Colonic mucosa (tissue), 4 donors: Measurements from ENCODE around the gene PIGS. TPM values are rescaled to one million over a fixed set of nuclear protein-coding genes. Genes with fewer than 3 reads are reported as not detected.

Experiments used
- DNase-seq: peaks from one replicate; pipeline ENCODE4 v3.0.0-alpha.2; 2020
- H3K27ac ChIP-seq: fragments of 200-600 bp; one replicate; pipeline ENCODE4 v1.8.0; 2021
- H3K27me3 ChIP-seq: fragments of 200-600 bp; one replicate; pipeline ENCODE4 v1.8.0; 2021
- H3K36me3 ChIP-seq: fragments of 200-600 bp; one replicate; pipeline ENCODE4 v1.8.0; 2021
- H3K4me1 ChIP-seq: fragments of 200-600 bp; one replicate; pipeline ENCODE4 v1.8.0; 2021; ENCODE audit warnings: mild to moderate bottlenecking
- H3K4me3 ChIP-seq: fragments of 200-600 bp; one replicate; pipeline ENCODE4 v1.8.0; 2021
- H3K9ac ChIP-seq, 2 donors: one replicate each; pipeline ENCODE4 v1.7.0; 2013; ENCODE audit warnings: control low read depth in 2 of 2, low read depth in 2 of 2, low read length in 2 of 2
- H3K9me3 ChIP-seq: fragments of 200-600 bp; one replicate; pipeline ENCODE4 v1.8.0; 2021
- CTCF ChIP-seq: fragments of 200-600 bp; IDR thresholded peaks from one replicate; pipeline ENCODE4 v1.8.0; 2022; ENCODE audit warnings: antibody characterized with exemption, mild to moderate bottlenecking
- intact Hi-C: fragments of 100-400 bp; cut with DNase I; formaldehyde crosslinking; loops from one replicate; pipeline ENCODE4 v1.14.1; 2022
- total RNA-seq, 2 donors: library from RNA; stranded (reverse); fragmentation: NEBNext Ultra II Directional in 1 of 2; extraction: Animal tissue kit (Norgen Biotek cat#: 25700) in 1 of 2; gene quantifications; one replicate each; pipeline ENCODE4 v1.2.1, GENCODE V29; 2021
- donor health status: healthy.
- donor health status: DM: no; HTN: no; CAD: no.
- donor health status: DM: no; HTN: no; CAD: no.

The PIGS gene
- total RNA-seq, 2 donors from 2014 or later = 71.9 to 82.7 TPM

- Histone ChIP-seq H3K9ac (no peak overlapping the region), H3K4me3 (no peak overlapping the region), H3K9me3 (no peaks in the 10 kb centered on the region), H3K36me3 (no peaks in the 10 kb centered on the region), H3K27me3 (no peaks in the 10 kb centered on the region), H3K27ac (no peak overlapping the region), H3K4me1 (no peaks in the 10 kb centered on the region)
- intact Hi-C loops = no loop called here
- no peak for DNase-seq
- no peak for TF ChIP-seq CTCF
Observed at GRCh38 chr17:28503420-28503819, 67.9 kb downstream of the PIGS start.

Other genes with a start within 250 kb of the PIGS start
- gene IFT20, start 236.1 kb downstream of the PIGS start, total RNA-seq = 10 to 100 TPM; 30.9 to 31.5 TPM
- 10 to 100 TPM; 29.6 to 39.8 TPM for gene TNFAIP1, start 235.8 kb downstream of the PIGS start, total RNA-seq
- 100 to 1,000 TPM in 1 of 2 donors, 10 to 100 TPM in 1; 80.3 to 132 TPM for gene POLDIP2, start 214.0 kb downstream of the PIGS start, total RNA-seq
- gene SEBOX, start 206.3 kb downstream of the PIGS start, total RNA-seq = not detected
- 1 to 10 TPM in 1 of 2 donors, not detected in 1; 1.8 TPM for gene VTN, start 201.2 kb downstream of the PIGS start, total RNA-seq
- 10 to 100 TPM in 1 of 2 donors, 1 to 10 TPM in 1; 7.7 to 10.8 TPM for gene SARM1, start 199.8 kb downstream of the PIGS start, total RNA-seq
- 1 to 10 TPM; 4.3 to 5.4 TPM for gene SLC46A1, start 165.3 kb downstream of the PIGS start, total RNA-seq
- 10 to 100 TPM; 24.7 to 40.5 TPM for gene SLC13A2, start 97.9 kb downstream of the PIGS start, total RNA-seq
- under 1 TPM in 1 of 2 donors, not detected in 1; 0.32 TPM for gene FOXN1, start 65.2 kb downstream of the PIGS start, total RNA-seq
- gene UNC119, start 18.9 kb downstream of the PIGS start, total RNA-seq = 10 to 100 TPM; 31.4 to 39.8 TPM
- gene ALDOC, start 5.4 kb upstream of the PIGS start, total RNA-seq = 100 to 1,000 TPM in 1 of 2 donors, 10 to 100 TPM in 1; 14.4 to 111 TPM
- gene SPAG5, start 27.5 kb upstream of the PIGS start, total RNA-seq = 10 to 100 TPM; 25.6 to 81.8 TPM
- gene RSKR, start 42.7 kb upstream of the PIGS start, total RNA-seq = 10 to 100 TPM in 1 of 2 donors, 1 to 10 TPM in 1; 3.2 to 16.2 TPM
- 100 to 1,000 TPM; 114 to 202 TPM for gene BLTP2, start 73.6 kb upstream of the PIGS start, total RNA-seq
- 10 to 100 TPM; 50.7 to 56.4 TPM for gene SDF2, start 90.4 kb upstream of the PIGS start, total RNA-seq
- 10 to 100 TPM; 40.1 to 47.1 TPM for gene SUPT6H, start 90.7 kb upstream of the PIGS start, total RNA-seq
- 1 to 10 TPM; 1.0 to 2.5 TPM for gene PROCA1, start 140.4 kb upstream of the PIGS start, total RNA-seq
- 10 to 100 TPM in 1 of 2 donors, 1 to 10 TPM in 1; 6.2 to 14.0 TPM for gene RAB34, start 146.3 kb upstream of the PIGS start, total RNA-seq
- 1,000 to 10,000 TPM; 1,201 to 1,388 TPM for gene RPL23A, start 148.5 kb upstream of the PIGS start, total RNA-seq
- gene TLCD1, start 154.7 kb upstream of the PIGS start, total RNA-seq = 10 to 100 TPM in 1 of 2 donors, 1 to 10 TPM in 1; 5.7 to 20.4 TPM
- 1 to 10 TPM; 3.0 to 6.7 TPM for gene NEK8, start 157.3 kb upstream of the PIGS start, total RNA-seq
- 100 to 1,000 TPM in 1 of 2 donors, 10 to 100 TPM in 1; 92.1 to 128 TPM for gene TRAF4, start 172.5 kb upstream of the PIGS start, total RNA-seq